H9 (cell line): ENCODE measurements around the gene GMNN. TPM values are rescaled to one million over a fixed set of nuclear protein-coding genes. Genes with fewer than 3 reads are reported as not detected.

Source experiments
- DNase-seq: peaks from one replicate; pipeline ENCODE4 v3.0.0-alpha.2; 2017
- H2AFZ ChIP-seq: one replicate; pipeline ENCODE4 v1.6.1; 2013; ENCODE audit warnings: mild to moderate bottlenecking, low read length, control low read depth, moderate library complexity
- H2AK5ac ChIP-seq: 2 replicates; pipeline ENCODE4 v1.6.1; 2013; ENCODE audit warnings: low read length, control low read depth, mixed read lengths; ENCODE audit not compliant: insufficient read length
- H2BK120ac ChIP-seq: one replicate; pipeline ENCODE4 v1.6.1; 2013; ENCODE audit warnings: low read depth, mild to moderate bottlenecking, low read length, control low read depth, inconsistent platforms; ENCODE audit not compliant: poor library complexity, severe bottlenecking
- H2BK12ac ChIP-seq: 2 replicates; pipeline ENCODE4 v1.6.1; 2013; ENCODE audit warnings: low read length, control low read depth, mixed read lengths, low read depth; ENCODE audit not compliant: insufficient read length
- H2BK15ac ChIP-seq: 2 replicates; pipeline ENCODE4 v1.6.1; 2013; ENCODE audit warnings: low read depth, low read length, control low read depth
- H2BK20ac ChIP-seq: one replicate; pipeline ENCODE4 v1.6.1; 2013; ENCODE audit warnings: low read depth, mild to moderate bottlenecking, low read length, control low read depth, inconsistent platforms; ENCODE audit not compliant: poor library complexity, severe bottlenecking
- H2BK5ac ChIP-seq: 2 replicates; pipeline ENCODE4 v1.6.1; 2013; ENCODE audit warnings: low read length, control low read depth, mixed read lengths; ENCODE audit not compliant: insufficient read length
- H3K14ac ChIP-seq: 2 replicates; pipeline ENCODE4 v1.6.1; 2013; ENCODE audit warnings: low read length, control low read depth; ENCODE audit not compliant: insufficient read depth
- H3K18ac ChIP-seq: 2 replicates; pipeline ENCODE4 v1.6.1; 2013; ENCODE audit warnings: low read depth, mild to moderate bottlenecking, mixed read lengths, low read length, control low read depth; ENCODE audit not compliant: insufficient read length
- H3K23ac ChIP-seq: 2 replicates; pipeline ENCODE4 v1.6.1; 2013; ENCODE audit warnings: low read length, control low read depth, mixed read lengths, low read depth; ENCODE audit not compliant: insufficient read length
- H3K23me2 ChIP-seq: 2 replicates; pipeline ENCODE4 v1.6.1; 2013; ENCODE audit warnings: low read depth, mild to moderate bottlenecking, mixed read lengths, low read length, control low read depth; ENCODE audit not compliant: insufficient read length, poor library complexity, severe bottlenecking
- H3K27ac ChIP-seq: 2 replicates; pipeline ENCODE4 v1.5.1; 2013; ENCODE audit warnings: low read length, control low read depth, mixed read lengths, low read depth; ENCODE audit not compliant: insufficient read length
- H3K27me3 ChIP-seq: 2 replicates; pipeline ENCODE4 v1.6.1; 2013; ENCODE audit warnings: low read length, control low read depth, inconsistent platforms; ENCODE audit not compliant: insufficient read depth
- H3K4ac ChIP-seq: 2 replicates; pipeline ENCODE4 v1.6.1; 2013; ENCODE audit warnings: low read depth, mild to moderate bottlenecking, control low read depth, inconsistent platforms, low read length, moderate library complexity
- H3K4me1 ChIP-seq: 2 replicates; pipeline ENCODE4 v1.6.1; 2013; ENCODE audit warnings: low read length, control low read depth, inconsistent platforms; ENCODE audit not compliant: insufficient read depth
- H3K4me2 ChIP-seq: 2 replicates; pipeline ENCODE4 v1.6.1; 2013; ENCODE audit warnings: low read length, control low read depth, mixed read lengths; ENCODE audit not compliant: insufficient read length, insufficient read depth
- H3K56ac ChIP-seq: 2 replicates; pipeline ENCODE4 v1.6.1; 2013; ENCODE audit warnings: low read depth, mild to moderate bottlenecking, mixed read lengths, low read length, control low read depth; ENCODE audit not compliant: insufficient read length
- H3K79me1 ChIP-seq: 2 replicates; pipeline ENCODE4 v1.6.1; 2013; ENCODE audit warnings: low read depth, mild to moderate bottlenecking, moderate library complexity, low read length, control low read depth, inconsistent platforms; ENCODE audit not compliant: insufficient read depth, poor library complexity, severe bottlenecking
- H3K79me2 ChIP-seq: 2 replicates; pipeline ENCODE4 v1.6.1; 2013; ENCODE audit warnings: low read length, control low read depth, inconsistent platforms; ENCODE audit not compliant: insufficient read depth
- H3K9ac ChIP-seq: 2 replicates; pipeline ENCODE4 v1.6.1; 2013; ENCODE audit warnings: low read length, control low read depth, mixed read lengths; ENCODE audit not compliant: insufficient read length; ENCODE audit errors: extremely low read depth
- H3K9me3 ChIP-seq: one replicate; pipeline ENCODE4 v1.6.1; 2013; ENCODE audit warnings: low read depth, low read length, inconsistent platforms; ENCODE audit not compliant: control insufficient read depth
- H3T11ph ChIP-seq: one replicate; pipeline ENCODE4 v1.6.1; 2013; ENCODE audit warnings: mild to moderate bottlenecking, low read length, control low read depth, inconsistent platforms
- H4K20me1 ChIP-seq: one replicate; pipeline ENCODE4 v1.6.1; 2013; ENCODE audit not compliant: control insufficient read depth, insufficient read length, insufficient read depth
- H4K5ac ChIP-seq: 2 replicates; pipeline ENCODE4 v1.6.1; 2013; ENCODE audit warnings: low read depth, mild to moderate bottlenecking, mixed read lengths, low read length, control low read depth; ENCODE audit not compliant: insufficient read length
- H4K8ac ChIP-seq: replicated peaks from 2 replicates; pipeline ENCODE4 v1.6.1; 2013; ENCODE audit warnings: low read length, control low read depth, mixed read lengths, low read depth; ENCODE audit not compliant: insufficient read length
- H4K91ac ChIP-seq: 2 replicates; pipeline ENCODE4 v1.6.1; 2013; ENCODE audit warnings: low read depth, mild to moderate bottlenecking, moderate library complexity, mixed read lengths, low read length, control low read depth; ENCODE audit not compliant: insufficient read length
- H3K27ac Mint-ChIP-seq, 3 experiments: 2 replicates in 2 of 3; 3 replicates in 1 of 3; pipeline ENCODE4 v1.8.0; 2020 to 2021; ENCODE audit warnings: mixed read lengths in 3 of 3, mild to moderate bottlenecking in 1 of 3, moderate library complexity in 1 of 3
- H3K27me3 Mint-ChIP-seq: 2 replicates; pipeline ENCODE4 v1.8.0; 2021; ENCODE audit warnings: low read depth, mild to moderate bottlenecking, moderate library complexity, mixed read lengths
- H3K36me3 Mint-ChIP-seq, 3 experiments: 2 replicates in 2 of 3; 3 replicates in 1 of 3; pipeline ENCODE4 v1.8.0; 2020 to 2021; ENCODE audit warnings: low read depth in 3 of 3, mixed read lengths in 3 of 3; ENCODE audit not compliant: insufficient read depth in 1 of 3
- H3K4me1 Mint-ChIP-seq, 2 experiments: 2 replicates each; pipeline ENCODE4 v1.8.0; 2020; ENCODE audit warnings: mixed read lengths in 2 of 2
- H3K4me3 Mint-ChIP-seq, 2 experiments: 2 replicates in 1 of 2; 3 replicates in 1 of 2; pipeline ENCODE4 v1.8.0; 2020 to 2021; ENCODE audit warnings: mild to moderate bottlenecking in 2 of 2, mixed read lengths in 2 of 2, moderate library complexity in 1 of 2
- H3K9me3 Mint-ChIP-seq, 2 experiments: 2 replicates in 1 of 2; 3 replicates in 1 of 2; pipeline ENCODE4 v1.8.0; 2020; ENCODE audit warnings: mild to moderate bottlenecking in 2 of 2, mixed read lengths in 2 of 2, moderate library complexity in 1 of 2
- WGBS: extraction: QIAGEN DNeasy Blood & Tissue Kit; methylation state at CpG from one replicate; pipeline ENCODE4 v1.1.7; 2013; ENCODE audit warnings: missing lambda C conversion rate, low lambda C conversion rate, mixed read lengths; ENCODE audit not compliant: insufficient read length; ENCODE audit errors: extremely low coverage; 5-methylcytosine and 5-hydroxymethylcytosine counted together
- total RNA-seq: library from RNA; stranded (reverse); gene quantifications from 2 replicates; pipeline ENCODE4 v1.2.1, GENCODE V29; 2021
- TF ChIP-seq, protein P1 (sequence below): fragments of 200-600 bp; sonication (generic); conservative IDR thresholded peaks from 3 replicates; pipeline ENCODE4 v1.8.0; 2021; ENCODE audit warnings: antibody characterized with exemption, mild to moderate bottlenecking

GMNN gene
- total RNA-seq, 1 experiment from 2014 or later = 106 TPM

DNA sequence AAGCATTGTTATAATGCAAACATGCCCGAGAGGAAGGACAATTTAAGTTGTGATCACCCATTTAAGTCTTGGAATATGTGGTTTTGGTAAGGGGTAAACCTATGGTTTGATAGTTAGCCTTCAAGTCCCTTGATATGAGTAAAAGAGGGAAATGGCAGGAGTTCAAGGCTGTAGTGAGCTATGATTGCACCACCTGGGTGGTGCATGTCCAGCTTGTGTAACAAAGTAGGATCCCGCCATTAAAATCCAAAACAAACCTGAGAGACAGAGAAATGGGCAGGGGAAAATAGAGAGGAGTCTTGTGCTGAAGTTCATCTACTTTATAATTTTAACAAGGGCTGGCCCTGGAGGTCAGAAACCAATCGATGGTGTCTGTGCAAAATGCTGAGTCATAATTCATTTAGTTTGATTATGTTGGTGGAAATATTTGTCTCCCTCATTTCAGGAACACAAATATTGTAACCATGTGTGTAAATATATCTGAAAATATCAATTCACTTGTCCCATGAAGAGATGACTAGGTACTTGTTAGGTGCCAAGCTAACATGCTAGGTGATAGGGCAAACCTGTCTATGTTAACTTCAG lies 47.2 kb downstream of the GMNN start:
- Histone ChIP-seq H3K27me3 (no peaks in the 10 kb centered on the region), H2AFZ (no peak overlapping the region), H4K20me1 (no peaks in the 10 kb centered on the region), H4K8ac (no peak overlapping the region), H4K5ac (no peak overlapping the region), H3K23ac (no peak overlapping the region), H3K9ac (no peak overlapping the region), H3K14ac (no peak overlapping the region), H3K79me2 (no peaks in the 10 kb centered on the region), H3K79me1 (no peaks in the 10 kb centered on the region), H3K4ac (no peak overlapping the region), H2BK120ac (no peak overlapping the region), H2BK15ac (no peak overlapping the region), H2AK5ac (no peak overlapping the region), H3K56ac (no peak overlapping the region), H3K27ac (no peak overlapping the region), H3K9me3 (no peaks in the 10 kb centered on the region), H3T11ph (no peak overlapping the region), H3K4me2 (no peak overlapping the region), H2BK5ac (no peak overlapping the region), H2BK12ac (no peak overlapping the region), H3K18ac (no peak overlapping the region), H4K91ac (no peak overlapping the region), H3K23me2 (no peaks in the 10 kb centered on the region), H3K4me1 (no peaks in the 10 kb centered on the region), H2BK20ac (no peak overlapping the region)
- Mint-ChIP-seq H3K36me3 (peaks cover 0 to 7% (median 4%) of the 10 kb centered on the region in 3 experiments; a peak in 2 of 7 replicates), H3K4me1 (peaks cover 7 to 9% of the 10 kb centered on the region in 2 experiments; a peak in 2 of 4 replicates), H3K27ac (peak overlapping the region; percentile 2 to 22 (median 8); a peak in 3 of 7 replicates), H3K27me3 (no peaks in the 10 kb centered on the region), H3K9me3 (no peaks in the 10 kb centered on the region), H3K4me3 (no peak overlapping the region)
- WGBS = no CpG with 5 or more reads among the region's 3 CpGs
- TF ChIP-seq, protein P1, sequence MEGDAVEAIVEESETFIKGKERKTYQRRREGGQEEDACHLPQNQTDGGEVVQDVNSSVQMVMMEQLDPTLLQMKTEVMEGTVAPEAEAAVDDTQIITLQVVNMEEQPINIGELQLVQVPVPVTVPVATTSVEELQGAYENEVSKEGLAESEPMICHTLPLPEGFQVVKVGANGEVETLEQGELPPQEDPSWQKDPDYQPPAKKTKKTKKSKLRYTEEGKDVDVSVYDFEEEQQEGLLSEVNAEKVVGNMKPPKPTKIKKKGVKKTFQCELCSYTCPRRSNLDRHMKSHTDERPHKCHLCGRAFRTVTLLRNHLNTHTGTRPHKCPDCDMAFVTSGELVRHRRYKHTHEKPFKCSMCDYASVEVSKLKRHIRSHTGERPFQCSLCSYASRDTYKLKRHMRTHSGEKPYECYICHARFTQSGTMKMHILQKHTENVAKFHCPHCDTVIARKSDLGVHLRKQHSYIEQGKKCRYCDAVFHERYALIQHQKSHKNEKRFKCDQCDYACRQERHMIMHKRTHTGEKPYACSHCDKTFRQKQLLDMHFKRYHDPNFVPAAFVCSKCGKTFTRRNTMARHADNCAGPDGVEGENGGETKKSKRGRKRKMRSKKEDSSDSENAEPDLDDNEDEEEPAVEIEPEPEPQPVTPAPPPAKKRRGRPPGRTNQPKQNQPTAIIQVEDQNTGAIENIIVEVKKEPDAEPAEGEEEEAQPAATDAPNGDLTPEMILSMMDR = no peak
- DNase-seq = no peak
